GM21825 (cell line): ENCODE data around the gene OR4C6.
A peak's percentile ranks its signal among the peaks of the same experiment; 100 is the strongest.

Source experiments
- ATAC-seq: cut with Tn5 transposase; IDR thresholded peaks from one replicate; pipeline ENCODE4 v1.9.1; 2021; ENCODE audit warnings: mild to moderate bottlenecking, moderate library complexity; ENCODE audit not compliant: unreplicated experiment

Gene OR4C6

DNA sequence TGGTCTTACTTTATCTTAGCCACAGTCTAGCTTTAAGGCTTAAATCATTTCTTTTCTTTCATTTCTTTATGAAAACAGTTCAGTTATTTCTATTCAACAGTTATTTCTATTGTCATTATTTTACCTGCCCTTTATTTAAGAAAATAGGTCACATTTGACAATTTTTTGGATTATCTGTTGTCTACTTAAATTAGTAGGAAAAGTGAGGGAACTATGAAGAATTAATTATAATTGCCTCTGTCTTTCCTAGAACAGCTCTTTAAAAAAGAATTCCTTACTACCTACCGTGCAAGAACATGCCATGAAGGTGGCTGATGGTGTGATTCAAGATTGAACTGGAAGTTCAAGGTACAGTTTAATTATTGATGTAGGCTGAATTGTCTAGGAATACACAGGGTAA lies at the start of gene OR4C6:
Gene OR4C6, plus strand, starts transcription at position 301 of the 400 bp plus-strand sequence. CDS start 2,966 bp downstream, outside the sequence.
- no peak for ATAC-seq

DNA sequence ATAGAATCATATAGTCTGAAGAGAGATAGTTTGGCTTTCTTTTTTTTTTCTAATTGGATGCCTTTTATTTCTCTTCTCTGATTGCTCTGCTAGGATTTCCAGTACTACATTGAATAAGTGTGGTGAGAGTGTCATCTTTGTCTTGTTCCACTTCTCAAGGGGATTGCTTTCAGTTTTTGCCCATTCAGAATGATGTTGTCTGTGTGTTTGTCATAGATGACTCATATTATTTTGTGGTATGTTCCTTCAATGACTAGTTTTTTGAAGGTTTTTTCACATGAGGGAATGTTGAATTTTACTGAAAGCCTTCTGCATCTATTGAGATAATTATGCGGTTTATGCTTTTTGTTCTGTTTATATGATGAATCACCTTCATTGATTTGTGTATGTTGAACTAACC lies 37.5 kb upstream of the OR4C6 start:
- no peak for ATAC-seq

DNA sequence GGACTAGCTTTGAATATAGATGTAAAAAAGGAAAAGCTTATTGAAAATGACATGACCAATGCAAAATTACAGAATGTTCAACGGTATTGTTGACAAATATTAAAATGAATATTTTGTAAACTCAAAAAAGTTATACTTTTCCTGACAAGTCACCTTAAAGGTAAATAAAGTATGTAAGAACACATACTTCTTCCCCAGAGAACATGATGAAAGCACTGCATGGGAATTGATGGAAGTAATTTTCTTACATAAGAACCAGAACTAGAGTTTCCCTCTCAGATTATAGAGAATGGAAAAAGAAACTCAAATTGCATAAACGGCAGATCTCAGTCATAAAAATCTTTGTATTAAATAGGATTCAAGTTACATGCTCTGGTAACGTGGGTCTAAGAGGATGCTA lies 27.2 kb upstream of the OR4C6 start, which contains the start of gene OR4P4:
Gene OR4P4, plus strand, starts transcription at position 301 of the 400 bp plus-strand sequence.
- no peak for ATAC-seq

DNA sequence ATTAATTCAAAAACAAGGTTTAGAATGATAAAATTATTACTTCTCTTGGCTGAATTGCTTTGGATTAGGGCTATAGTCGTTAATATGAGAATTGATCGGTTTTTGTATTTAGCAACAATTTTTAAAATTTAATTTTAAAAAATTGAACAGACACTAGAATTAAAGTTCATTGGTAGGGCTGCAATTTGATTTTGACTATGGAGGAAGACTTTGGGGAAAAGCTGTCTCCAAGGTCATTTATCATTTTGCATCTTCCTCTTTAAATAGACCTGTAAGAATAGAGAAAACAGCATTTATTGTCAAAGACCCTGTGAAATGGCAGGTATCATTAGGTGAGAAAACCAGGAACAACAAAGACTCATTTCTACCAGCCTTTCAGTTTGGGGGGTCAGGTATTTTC lies 14.0 kb upstream of the OR4C6 start, which contains the start of gene OR4S2:
Gene OR4S2, plus strand, starts transcription at position 301 of the 400 bp plus-strand sequence. CDS start 2,577 bp downstream, outside the sequence.
- no peak for ATAC-seq

DNA sequence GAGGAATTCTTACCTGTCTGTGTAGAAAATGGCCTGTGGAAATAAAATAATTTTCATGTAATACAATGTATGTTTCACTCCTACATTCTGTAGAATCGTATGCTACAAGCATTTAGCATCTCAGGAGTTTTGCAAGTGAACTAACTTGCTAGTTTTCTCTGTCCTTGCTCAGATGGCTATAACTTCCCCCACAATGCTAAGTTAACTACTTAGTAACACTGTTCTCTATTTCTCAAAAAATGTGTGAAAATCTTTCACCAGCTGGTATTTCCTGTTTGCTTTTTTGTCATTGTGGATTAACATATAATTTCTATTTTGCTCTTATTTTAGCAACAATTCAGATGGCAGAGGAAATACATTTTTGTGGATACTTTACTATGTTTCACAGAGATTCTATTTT lies 9.4 kb upstream of the OR4C6 start:
- no peak for ATAC-seq

DNA sequence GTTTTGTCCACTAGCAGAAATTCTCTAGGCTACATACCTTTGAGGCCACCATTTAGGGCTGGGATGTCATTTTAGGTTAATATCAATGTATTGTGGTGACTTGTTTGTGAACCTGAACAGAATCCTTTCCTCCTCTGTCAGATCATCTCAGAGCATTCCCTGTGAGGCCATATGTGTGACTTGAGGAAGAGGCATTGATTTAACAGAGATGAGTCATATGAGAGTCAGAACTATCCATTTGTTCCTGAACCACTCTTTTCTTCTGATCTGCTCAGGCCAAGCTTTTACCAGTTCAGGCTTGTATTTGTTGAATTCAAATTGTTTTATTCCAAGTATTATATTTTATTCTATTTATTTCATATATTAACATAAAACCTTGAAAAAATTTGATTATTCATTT lies 6.9 kb upstream of the OR4C6 start:
- no peak for ATAC-seq

DNA sequence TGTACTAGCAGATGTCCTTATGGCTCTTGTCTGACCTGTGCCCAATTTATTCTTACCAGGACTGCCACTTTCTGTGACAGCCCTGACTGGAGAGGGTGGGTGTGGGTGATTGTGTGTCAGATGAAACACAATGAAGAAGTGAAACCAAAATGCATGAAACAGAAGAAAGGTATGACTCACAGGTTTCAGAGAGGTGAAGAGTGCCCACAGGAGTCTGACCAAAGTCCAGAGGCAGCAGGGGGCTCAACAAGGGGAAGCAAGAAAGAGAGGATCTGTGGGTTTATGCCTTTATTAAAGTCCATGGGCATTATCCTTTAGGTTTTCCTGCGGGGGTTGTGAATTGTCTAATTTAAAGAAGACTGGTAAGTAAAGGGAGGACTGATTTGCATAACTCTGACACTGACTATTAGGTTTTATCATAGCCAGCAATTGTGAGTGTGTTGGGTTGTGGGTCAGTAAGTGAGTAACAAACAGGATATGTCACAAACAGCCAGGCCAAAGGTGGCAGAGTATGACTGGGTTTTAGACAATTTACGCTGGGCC lies 3.9 kb upstream of the OR4C6 start:
- peak; percentile 98 for ATAC-seq

DNA sequence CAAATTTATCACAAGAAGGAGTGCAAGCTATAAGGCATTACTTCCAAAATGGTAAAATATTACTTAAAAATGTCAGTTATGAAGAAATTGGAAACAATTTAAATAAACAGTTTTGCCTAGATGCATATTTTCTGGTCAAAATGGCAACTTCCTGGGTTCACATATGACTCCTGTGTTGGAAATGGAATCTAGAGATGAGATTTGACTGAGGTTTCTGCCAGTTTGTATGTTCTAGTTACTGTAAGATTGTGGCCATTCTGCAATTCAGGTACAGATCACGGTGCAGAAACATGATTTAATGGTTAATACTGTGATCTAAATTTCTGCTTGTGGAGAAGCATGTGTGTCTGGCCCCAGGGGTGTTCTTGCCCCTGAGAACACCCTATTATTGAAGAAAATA lies 3.4 kb upstream of the OR4C6 start:
- ATAC-seq, result peak; percentile 29

DNA sequence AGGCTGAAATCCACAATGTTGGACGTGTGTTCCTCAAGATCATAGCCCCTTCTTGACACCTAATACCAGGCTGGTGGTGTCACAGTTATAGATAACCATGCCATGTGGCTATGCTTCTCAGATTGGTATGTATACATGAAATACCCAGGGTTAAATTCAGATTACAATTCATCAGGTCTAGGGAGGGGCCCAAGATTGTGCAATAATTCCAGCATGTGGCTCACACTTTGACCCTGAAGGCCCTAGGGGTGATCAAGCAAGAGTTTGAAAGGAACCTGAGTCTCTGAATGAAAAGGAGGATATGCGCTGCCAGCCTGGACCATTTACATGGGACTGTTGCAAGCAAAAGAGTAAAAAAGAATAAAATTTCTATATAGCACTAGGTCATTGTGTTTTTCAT lies 7.4 kb downstream of the OR4C6 start:
- ATAC-seq, result no peak

DNA sequence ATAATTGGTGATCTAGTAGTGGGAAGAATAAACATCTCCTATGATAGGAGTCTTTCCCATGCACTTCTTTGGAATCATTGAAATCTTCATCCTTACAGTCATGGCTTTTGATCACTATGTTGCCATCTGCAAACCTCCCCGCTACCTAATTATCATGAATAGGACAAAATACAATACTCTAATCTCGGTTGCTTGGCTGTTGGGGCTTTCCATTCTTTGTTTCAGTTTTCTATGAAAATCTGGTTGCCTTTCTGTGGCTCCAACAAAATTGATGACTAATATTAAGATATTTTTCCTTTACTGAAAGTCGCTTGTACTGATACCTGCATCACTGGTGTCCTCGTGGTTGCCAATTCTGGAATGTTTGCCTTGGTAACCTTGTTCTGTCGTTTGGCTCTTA lies 11.9 kb downstream of the OR4C6 start:
- no peak for ATAC-seq

DNA sequence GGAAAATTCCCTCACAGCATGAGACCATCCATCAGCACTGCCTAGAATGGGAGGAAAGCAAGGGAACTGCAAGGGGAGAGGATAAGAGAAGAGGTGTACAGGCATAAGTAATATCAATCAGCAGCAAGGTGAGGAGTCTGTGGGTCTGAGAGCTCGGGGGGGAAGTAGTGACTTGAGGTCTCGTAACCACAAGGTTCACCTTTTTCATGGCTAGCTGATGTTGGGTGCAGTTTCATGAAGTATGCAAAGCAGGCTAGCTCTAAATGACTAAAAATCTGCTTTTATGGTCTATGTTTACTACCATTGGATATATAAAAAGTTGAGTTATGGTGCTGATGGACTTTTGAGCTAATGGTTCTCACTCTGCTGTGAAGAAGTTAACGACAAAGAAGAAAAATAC lies 35.8 kb downstream of the OR4C6 start:
- ATAC-seq, result no peak

DNA sequence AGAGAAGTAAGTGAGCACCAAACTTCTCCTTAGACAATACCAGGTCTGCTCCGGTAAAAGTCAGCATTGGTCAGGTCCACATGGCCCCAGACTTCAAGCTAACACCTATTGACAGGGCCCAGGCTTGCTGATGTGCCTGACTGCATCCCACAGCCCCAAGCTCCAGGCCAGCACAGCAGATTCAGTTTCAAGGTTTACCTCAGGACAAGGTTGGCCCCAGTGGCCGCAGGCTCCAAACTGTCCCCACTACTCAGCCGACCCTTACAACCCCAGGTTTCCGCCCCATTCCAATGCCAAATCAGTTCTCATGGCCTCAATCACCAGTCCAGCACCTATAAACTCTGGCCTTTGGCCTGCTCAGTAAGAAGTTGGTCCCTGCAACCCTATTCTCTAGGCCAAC lies 39.4 kb downstream of the OR4C6 start:
- ATAC-seq, result no peak

DNA sequence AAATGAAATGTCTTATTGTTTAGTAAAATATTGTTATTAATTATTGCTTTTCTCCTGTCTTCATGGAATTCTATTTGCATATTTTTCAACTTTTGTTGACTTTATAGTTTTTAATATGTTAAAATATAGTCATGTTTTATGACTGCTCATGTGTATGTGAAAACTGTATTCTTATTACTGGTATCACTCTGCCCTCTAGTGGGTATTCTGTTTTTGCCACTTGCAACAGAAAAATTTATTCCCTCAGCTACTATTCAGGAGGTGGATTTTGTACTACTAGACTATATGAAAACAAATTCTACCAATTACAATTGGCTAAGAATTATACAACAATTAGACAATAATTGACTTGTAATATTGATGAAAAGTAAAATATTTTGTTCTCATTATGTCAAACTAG lies 45.0 kb downstream of the OR4C6 start:
- ATAC-seq, result no peak

DNA sequence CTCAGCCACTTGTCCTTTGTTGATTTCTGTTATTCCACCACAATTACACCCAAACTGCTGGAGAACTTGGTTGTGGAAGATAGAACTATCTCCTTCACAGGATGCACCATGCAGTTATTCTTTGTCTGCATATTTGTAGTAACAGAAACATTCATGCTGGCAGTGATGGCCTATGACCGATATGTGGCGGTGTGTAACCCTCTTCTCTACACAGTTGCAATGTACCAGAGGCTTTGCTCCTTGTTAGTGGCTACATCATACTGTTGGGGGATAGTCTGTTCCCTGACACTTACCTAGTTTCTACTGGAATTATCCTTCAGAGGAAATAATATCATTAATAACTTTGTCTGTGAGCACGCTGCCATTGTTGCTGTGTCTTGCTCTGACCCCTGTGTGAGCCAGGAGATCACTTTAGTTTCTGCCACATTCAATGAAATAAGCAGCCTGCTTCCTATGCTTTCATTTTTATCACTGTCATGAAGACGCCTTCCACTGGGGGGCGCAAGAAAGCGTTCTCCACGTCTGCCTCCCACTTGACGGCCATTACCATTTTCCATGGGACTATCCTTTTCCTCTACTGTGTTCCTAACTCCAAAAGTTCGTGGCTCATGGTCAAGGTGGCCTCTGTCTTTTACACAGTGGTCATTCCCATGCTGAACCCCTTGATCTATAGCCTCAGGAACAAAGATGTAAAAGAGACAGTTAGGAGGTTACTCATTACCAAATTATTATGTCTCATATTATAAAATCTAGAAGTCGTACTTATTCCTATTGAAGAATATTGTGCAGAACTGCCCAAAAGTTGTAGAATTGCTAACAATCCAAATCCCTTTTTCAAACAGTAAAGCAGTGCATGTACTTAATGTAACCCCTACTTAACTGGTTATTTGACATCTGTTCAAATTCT lies 53.2 kb downstream of the OR4C6 start:
- no peak for ATAC-seq
